ENCODE results near the gene ANKS1B.

Gene ANKS1B

DNA sequence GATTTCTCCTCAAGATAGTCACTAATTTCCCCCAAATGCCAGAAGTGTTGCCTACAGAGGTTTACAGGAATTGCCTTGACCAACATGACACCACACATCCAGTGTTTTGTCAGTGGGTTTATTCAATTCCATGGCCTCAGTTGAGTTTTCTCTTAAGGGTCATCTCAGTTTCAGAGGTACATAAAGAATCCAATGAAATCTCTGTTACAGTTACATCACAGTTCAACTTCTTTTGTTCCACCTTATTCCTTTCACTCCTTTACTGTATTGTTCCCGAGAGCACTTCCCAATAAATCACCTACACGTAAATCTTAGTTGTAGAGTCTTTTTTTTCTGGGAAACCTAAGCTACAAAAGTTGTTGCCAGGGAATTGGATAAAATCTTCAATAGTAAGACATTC, 410.8 kb downstream of the ANKS1B start:
- ATAC-seq, result no peak
- DNase-seq, result no peak

DNA sequence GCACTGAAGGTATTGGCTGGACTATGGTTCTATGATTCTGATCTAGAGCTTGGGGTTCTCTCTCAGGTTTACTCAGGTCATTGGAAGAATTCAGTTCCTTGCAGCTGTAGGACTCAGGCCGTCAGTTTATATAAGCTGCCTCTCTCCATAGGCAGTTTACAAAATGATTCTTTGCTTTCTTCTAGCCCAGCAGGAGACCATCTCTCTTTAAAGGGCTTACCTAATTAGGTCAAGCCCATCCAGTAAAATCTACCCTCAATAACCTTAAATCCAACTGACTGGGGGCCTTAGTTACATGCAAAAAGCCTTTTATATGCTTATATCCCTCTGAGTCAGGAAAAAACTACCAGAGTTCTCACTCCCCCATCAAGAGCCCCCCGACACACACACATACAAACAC, 417.7 kb downstream of the ANKS1B start:
- no peak for ATAC-seq
- DNase-seq, result no peak

GRCh38 chr12:99558109-99558508, 426.6 kb downstream of the ANKS1B start:
- no peak for DNase-seq
- ATAC-seq, result no peak

DNA sequence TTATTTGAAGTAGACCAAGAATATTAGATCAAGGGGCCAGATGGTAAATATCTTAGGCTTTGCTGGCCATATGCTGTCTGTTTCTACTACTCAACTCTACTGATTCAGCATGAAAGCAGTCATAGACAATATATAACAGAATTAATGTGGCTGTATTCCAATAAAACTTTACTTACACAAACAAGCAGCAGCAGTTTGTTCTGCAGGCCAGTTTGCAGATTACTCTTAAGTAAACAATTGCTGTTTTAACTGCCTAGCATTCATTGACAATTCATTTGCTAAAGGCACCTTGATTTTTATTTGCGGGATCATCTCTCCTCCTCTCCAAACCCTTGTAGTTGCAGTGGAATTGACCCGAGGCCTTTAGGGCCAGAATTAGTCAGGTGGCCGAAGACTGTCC, 431.3 kb downstream of the ANKS1B start:
- ATAC-seq, result no peak
- no peak for DNase-seq

DNA sequence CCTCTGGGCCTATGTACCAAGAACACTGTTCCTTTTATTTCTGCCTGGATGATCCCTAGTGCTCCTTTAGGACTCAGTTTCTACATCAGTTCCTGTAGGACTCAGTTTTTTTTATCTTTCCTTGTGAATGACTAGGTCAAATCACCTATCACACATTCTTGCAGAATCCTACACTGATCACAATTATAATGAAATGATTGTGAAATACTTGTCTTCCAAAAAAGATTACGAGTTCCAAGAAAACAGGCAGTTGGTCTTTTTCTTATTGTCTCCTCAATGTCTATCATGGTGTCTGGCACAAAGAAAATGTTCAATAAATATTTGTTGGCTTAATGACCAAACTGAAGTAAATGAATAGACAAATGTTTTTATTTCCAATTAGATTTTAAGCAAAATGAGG, 432.7 kb downstream of the ANKS1B start:
- ATAC-seq, result no peak
- no peak for DNase-seq

GRCh38 chr12:99549651-99550050, 435.1 kb downstream of the ANKS1B start:
- no peak for DNase-seq
- ATAC-seq, result no peak

GRCh38 chr12:99549196-99549595, 435.5 kb downstream of the ANKS1B start:
- no peak for DNase-seq
- ATAC-seq, result no peak

- ATAC-seq (no peak), DNase-seq (no peak)
Observed at GRCh38 chr12:99544457-99544856, 440.3 kb downstream of the ANKS1B start.

DNA sequence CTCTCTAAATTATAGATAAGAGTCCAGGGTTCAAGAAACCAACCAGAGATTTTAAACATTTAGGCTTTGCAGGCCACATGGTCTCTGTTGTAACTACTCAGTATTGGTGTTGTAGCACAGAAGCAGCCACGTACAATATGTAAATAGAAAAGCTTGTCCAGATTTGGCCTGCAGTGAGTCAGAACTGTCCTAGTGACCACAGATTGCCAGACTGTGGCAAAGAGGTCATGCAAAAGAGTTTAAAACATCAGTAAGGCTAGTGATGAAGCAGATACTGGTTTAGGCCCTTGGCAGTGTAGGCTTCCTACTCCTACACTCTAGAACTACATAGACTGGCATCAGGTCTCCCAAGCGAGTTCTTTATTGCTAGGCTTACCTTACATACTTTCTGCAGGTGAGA, 454.8 kb downstream of the ANKS1B start:
- no peak for DNase-seq
- ATAC-seq, result no peak

DNA sequence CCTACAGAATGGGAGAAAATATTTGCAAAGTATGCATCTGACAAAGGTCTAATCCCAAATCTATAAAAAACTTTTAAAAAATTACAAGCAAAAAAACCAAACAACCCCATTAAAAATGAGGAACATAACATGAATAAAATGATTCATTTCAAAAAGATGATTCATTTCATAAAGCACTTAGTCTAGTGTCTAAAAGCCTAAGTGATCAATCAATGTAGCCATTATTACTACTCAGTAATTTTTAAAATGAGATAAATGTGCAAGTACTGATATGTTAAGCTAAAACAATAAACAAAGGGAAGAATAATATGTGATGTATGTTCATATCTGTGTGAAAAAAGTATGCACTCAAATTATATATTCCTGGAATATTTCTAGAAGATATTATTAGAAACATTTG, 456.3 kb downstream of the ANKS1B start:
- no peak for DNase-seq
- no peak for ATAC-seq

GRCh38 chr12:99523853-99524252, 460.9 kb downstream of the ANKS1B start:
- no peak for ATAC-seq
- no peak for DNase-seq

GRCh38 chr12:99522456-99522855, 462.3 kb downstream of the ANKS1B start:
- DNase-seq (no peak), ATAC-seq (no peak)

GRCh38 chr12:99521664-99522063, 463.1 kb downstream of the ANKS1B start:
- DNase-seq, result no peak

GRCh38 chr12:99513066-99513465, 471.7 kb downstream of the ANKS1B start:
- ATAC-seq (no peak), DNase-seq (no peak)

More at GRCh38 chr12:99521664-99522063, 463.1 kb downstream of the ANKS1B start:
- no peak for ATAC-seq

DNA sequence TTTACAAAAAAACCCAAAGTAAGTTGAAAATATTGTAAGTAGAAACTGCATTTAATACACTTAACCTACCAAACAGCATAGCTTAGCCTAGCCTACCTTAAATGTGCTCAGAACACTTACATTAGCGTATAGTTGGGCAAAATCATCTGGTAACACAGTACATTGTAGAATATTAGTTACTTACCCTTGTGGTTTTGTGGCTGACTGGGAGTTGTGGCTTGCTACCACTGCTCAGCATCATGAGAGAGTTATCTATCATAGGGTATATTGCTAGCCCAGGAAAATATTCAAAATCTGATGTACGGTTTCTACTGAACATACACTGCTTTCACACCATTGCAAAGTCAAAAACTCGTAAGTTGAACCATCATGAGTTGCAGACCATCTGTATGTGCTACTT, 478.9 kb downstream of the ANKS1B start:
- ATAC-seq (no peak), DNase-seq (no peak)

- DNase-seq, result no peak
- no peak for ATAC-seq
Observed at GRCh38 chr12:99498756-99499155, 486.0 kb downstream of the ANKS1B start.

- ATAC-seq, result no peak
- no peak for DNase-seq
Observed at GRCh38 chr12:99495799-99496198, 488.9 kb downstream of the ANKS1B start.

DNA sequence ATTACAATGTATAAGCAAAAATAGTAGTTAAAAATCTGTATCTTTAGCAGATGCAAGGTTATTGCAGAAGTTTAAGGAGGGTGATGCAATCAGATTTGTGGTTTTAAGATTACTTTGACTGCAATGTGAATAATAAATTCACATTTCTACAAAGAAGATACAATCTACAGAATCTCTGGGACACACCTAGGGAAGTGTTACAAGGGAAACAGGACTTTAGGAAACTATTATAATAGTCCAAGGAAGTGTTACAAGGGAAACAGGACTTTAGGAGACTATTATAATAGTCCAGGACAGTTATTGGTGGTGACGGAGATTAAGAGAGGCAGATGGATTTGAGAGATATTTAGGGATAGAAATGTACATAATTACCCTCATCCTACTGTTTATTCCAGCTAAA, 491.5 kb downstream of the ANKS1B start:
- DNase-seq, result no peak
- no peak for ATAC-seq

- ATAC-seq, result no peak
- DNase-seq, result no peak
Observed at GRCh38 chr12:99486277-99486676, 498.5 kb downstream of the ANKS1B start.

GRCh38 chr12:99479149-99479548, 505.6 kb downstream of the ANKS1B start:
- ATAC-seq (no peak), DNase-seq (no peak)

DNA sequence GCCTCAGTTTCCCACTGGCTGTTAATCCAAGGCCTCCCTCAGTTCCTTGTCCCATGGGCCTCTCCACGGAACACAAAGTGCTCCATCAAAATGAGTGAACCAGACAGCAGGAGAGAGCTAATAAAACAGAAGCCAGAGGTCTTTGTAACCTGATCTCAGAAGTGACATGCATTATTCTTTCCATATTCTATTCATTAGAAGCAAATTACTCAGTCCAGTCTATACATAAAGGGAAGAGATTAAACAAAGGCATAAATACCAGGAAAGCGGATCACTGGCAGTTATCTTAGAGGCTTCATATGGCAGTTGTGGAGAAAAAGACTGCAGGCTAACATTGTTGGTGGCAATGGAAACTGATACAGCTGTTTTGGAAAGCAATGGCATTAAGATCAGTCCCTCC, 507.8 kb downstream of the ANKS1B start:
- ATAC-seq, result no peak
- DNase-seq, result no peak

DNA sequence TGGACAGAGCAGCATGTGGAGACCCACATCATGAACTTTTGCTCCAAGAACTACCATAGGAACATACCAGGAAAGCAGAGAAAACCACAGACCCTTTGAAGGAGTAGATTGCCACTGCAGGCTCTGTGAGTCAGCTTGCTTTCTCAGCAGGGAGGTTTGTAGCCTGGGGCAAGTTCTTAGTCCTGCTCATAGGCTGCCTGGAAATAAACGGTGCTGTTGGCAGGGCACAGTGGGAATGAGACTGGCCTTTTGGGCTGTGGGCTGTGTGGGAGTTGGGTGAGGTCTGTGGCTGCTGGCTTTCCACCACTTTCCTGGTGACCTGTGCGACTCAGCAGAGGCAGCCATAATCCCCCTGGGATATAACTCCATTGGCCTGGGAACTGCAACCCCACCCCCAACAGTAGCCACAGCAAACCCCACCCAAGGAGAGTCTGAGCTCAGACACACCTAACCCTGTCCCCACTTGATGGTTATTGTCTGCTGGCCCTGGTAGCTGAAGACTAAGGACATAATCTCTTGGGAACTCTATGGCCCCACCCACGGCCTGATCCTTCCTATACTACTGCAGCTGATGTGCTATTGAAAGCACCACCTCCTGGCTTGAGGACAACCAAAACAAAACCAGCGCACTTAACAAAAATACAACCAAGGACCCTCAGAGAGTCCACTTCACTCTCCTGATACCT, 529.2 kb downstream of the ANKS1B start:
- ATAC-seq (no peak), DNase-seq (no peak)

DNA sequence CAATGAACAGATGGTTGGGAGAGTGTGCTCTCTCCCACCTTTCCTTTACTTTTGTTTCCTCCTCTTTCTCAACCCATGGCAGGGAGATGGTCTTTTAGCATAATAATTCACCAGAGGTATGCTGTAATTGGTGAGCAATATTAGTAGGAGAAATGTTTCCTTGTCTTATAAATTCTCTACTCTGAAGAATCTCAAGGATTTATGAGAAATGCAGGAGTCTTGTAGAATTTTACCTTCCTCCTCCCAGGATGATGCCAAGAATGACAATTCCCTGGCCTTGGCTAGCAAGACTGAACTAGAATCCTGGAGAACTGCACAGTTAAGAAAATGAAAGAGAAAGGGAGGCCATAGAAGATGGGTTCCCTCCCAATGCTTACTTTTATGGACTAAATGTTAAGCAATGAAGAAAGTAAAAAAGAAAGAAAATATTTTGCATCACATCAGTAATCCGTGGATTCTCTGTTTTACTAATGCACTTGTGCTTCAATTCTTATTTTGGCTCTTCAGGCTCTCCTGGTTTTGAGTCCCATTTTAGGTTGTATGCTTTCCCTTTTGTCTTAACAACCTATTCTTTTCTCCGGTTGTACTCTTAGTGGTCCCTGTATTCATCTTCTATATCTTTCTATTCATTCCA, 530.1 kb downstream of the ANKS1B start:
- no peak for ATAC-seq

DNA sequence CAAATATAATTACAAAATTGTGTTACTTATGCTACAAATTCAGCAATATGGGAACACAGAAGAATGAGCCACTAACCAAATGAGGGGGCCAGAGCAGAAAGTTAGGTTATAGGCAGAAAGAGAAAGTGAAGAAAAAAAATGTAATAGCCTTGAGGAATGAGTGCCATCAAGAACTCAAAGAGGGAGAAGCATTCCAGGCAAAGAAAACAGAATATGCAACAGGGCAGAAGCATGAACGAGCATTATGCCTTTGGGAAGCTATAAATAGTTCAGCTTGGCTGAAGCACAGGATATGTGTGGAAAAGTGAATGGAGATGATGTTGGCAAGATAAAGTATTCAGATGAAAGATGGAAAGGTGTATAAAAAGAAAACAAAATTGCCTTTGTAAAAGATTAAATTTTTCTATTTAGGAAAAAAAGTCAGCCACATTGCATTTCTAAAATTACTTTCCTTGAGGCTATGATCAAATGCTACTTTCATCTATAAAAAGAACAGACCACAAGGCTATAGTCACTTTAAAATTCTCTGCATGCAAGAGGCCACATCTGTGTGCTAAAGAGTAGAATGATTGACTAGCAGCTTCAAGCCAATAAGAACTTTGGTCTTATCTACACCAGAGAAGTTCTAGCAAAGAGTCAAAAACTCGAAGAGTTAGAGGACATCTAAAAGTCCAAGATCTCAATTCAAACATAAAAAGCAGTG, 530.7 kb downstream of the ANKS1B start:
- ATAC-seq, result no peak
- DNase-seq, result no peak

More for the DNA sequence above, 530.1 kb downstream of the ANKS1B start:
- DNase-seq, result no peak
